HL-60/S4 treated with phorbol 12-myristate 13-acetate at 8.2 ng/mL for 4 days and 3 days (cell line): ENCODE results near the gene EFNA5.

Experiments
- in situ Hi-C: fragments of 300-500 bp; cut with MboI; formaldehyde crosslinking; loops from 2 replicates; pipeline ENCODE4 v1.15.0; 2022; ENCODE audit warnings: low sequenced_read_pairs

The EFNA5 gene

GRCh38 chr5:107576155-107576554 lies 94.6 kb downstream of the EFNA5 start:
- in situ Hi-C loops: no loop called here

- in situ Hi-C loops: no loop called here
Observed at GRCh38 chr5:107574287-107574686, 96.5 kb downstream of the EFNA5 start.

GRCh38 chr5:107572715-107573368 lies 97.9 kb downstream of the EFNA5 start:
- in situ Hi-C loops: no loop called here

- in situ Hi-C loops: no loop called here
Observed at GRCh38 chr5:107571621-107572536, 98.9 kb downstream of the EFNA5 start.

GRCh38 chr5:107570805-107571531 lies 99.8 kb downstream of the EFNA5 start:
- in situ Hi-C loops: no loop called here

- in situ Hi-C loops: no loop called here
Observed at GRCh38 chr5:107570181-107570580, 100.6 kb downstream of the EFNA5 start.

- in situ Hi-C loops: no loop called here
Observed at GRCh38 chr5:107567901-107568671, 102.7 kb downstream of the EFNA5 start.

- in situ Hi-C loops: no loop called here
Observed at GRCh38 chr5:107566986-107567385, 103.8 kb downstream of the EFNA5 start.

- in situ Hi-C loops: no loop called here
Observed at GRCh38 chr5:107565791-107566767, 104.7 kb downstream of the EFNA5 start.

- in situ Hi-C loops: no loop called here
Observed at GRCh38 chr5:107564931-107565372, 105.8 kb downstream of the EFNA5 start.

- in situ Hi-C loops: no loop called here
Observed at GRCh38 chr5:107563959-107564544, 106.7 kb downstream of the EFNA5 start.

- in situ Hi-C loops: no loop called here
Observed at GRCh38 chr5:107560377-107560776, 110.4 kb downstream of the EFNA5 start.

- in situ Hi-C loops: no loop called here
Observed at GRCh38 chr5:107558823-107559375, 111.8 kb downstream of the EFNA5 start.

- in situ Hi-C loops: no loop called here
Observed at GRCh38 chr5:107557051-107557658, 113.6 kb downstream of the EFNA5 start.

- in situ Hi-C loops: no loop called here
Observed at GRCh38 chr5:107556575-107556974, 114.2 kb downstream of the EFNA5 start.

GRCh38 chr5:107555425-107556090 lies 115.2 kb downstream of the EFNA5 start:
- in situ Hi-C loops: no loop called here

- in situ Hi-C loops: no loop called here
Observed at GRCh38 chr5:107554776-107555424, 115.8 kb downstream of the EFNA5 start.
